ENCODE measurements around the gene KRTAP3-2. TPM values are rescaled to one million over a fixed set of nuclear protein-coding genes. Genes with fewer than 3 reads are reported as not detected.
A peak's percentile ranks its signal among the peaks of the same experiment; 100 is the strongest.

KRTAP3-2 gene
- total and polyA plus RNA-seq, 8 donors, result not detected

DNA sequence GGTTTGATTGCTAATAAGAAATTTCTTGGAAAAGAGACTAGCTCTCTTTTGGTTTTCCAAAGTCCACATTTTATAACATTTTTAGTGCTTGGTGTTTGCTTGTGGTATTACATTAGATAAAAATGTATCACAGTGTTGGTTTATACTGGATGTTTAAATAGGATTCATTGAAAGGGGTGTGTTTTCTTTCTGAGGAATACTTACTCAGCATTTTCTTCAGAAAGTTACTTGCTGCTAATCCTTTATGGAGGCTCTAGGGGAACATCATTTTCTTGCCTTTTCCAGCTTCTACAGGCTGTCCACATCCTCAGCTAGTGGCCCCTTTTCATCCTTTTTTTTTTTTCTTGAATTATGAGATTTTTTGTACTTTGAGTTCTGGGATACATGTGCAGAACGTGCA lies 32.1 kb downstream of the KRTAP3-2 start:
- intact Hi-C loops (cut with DNase I), result no loop called here
- H3K27ac ChIP-seq, result no peak overlapping the region
- H3K36me3 ChIP-seq, result no peaks in the 10 kb centered on the region
- TF ChIP-seq, protein P1, sequence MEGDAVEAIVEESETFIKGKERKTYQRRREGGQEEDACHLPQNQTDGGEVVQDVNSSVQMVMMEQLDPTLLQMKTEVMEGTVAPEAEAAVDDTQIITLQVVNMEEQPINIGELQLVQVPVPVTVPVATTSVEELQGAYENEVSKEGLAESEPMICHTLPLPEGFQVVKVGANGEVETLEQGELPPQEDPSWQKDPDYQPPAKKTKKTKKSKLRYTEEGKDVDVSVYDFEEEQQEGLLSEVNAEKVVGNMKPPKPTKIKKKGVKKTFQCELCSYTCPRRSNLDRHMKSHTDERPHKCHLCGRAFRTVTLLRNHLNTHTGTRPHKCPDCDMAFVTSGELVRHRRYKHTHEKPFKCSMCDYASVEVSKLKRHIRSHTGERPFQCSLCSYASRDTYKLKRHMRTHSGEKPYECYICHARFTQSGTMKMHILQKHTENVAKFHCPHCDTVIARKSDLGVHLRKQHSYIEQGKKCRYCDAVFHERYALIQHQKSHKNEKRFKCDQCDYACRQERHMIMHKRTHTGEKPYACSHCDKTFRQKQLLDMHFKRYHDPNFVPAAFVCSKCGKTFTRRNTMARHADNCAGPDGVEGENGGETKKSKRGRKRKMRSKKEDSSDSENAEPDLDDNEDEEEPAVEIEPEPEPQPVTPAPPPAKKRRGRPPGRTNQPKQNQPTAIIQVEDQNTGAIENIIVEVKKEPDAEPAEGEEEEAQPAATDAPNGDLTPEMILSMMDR (IDR thresholded peaks at IDR 0.05), result no peak
- H3K4me3 ChIP-seq, result no peak overlapping the region
- DNase-seq (no peak), ATAC-seq (no peak)
- H3K4me1 ChIP-seq, result no peaks in the 10 kb centered on the region
- no peaks in the 10 kb centered on the region for H3K9me3 ChIP-seq
- H3K27me3 ChIP-seq, result no peaks in the 10 kb centered on the region

DNA sequence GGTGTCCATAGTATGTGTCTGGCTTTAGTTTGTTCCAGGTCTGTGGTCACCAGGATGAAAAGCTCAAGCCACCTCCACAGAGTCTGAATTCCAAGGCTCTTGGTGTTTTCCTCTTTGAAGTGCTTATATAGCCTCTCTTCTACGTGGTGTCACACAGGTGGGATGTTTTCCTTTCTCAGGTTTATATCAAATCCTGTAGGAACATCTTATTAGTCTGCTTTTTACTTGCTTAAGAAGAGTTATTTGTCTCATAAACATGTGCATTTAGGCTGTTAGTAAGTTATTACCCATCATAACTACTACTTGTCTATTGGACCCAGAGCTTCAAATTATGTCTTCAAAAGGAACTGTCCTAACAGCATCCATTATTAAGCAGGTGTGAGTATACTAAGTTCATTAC lies 32.9 kb downstream of the KRTAP3-2 start, which contains the start of gene KRT39:
Gene KRT39, minus strand, starts transcription at position 101 of the 400 bp plus-strand sequence. Its CDS starts 92 bp downstream, at position 9.
- Histone ChIP-seq H3K36me3 (no peaks in the 10 kb centered on the region), H3K27ac (no peak within 1 kb of the TSS), H3K4me3 (no peak within 1 kb of the TSS), H3K9me3 (no peaks in the 10 kb centered on the region), H3K4me1 (no peaks in the 10 kb centered on the region), H3K27me3 (no peaks in the 10 kb centered on the region)
- DNase-seq (no peak), ATAC-seq (no peak)
- TF ChIP-seq, protein P1 (IDR thresholded peaks at IDR 0.05), result no peak
- intact Hi-C loops (cut with DNase I), result no loop called here

DNA sequence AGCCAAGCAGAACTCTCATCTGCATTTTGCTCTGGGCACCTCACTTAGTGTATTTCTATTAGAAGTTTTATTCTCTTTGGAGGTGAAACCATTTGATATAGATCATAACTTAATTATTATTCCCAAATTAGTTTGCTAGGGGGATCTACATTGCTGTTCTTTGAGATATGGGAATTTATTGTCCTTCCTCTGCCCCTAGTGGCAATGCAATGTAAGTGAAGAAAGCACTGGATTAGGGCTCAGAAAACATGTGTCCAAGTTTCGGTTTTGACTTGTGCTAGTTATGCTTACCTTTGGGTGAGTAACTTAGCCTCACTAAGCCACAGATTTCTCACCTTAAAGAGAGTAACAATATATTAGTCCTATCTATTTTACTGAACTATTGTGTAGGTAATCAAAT lies 35.9 kb downstream of the KRTAP3-2 start:
- ATAC-seq (peak; percentile 81), DNase-seq (no peak)
- intact Hi-C loops (cut with DNase I), result no loop called here
- Histone ChIP-seq H3K27ac (no peak overlapping the region), H3K36me3 (no peaks in the 10 kb centered on the region), H3K4me1 (no peaks in the 10 kb centered on the region), H3K27me3 (no peaks in the 10 kb centered on the region), H3K4me3 (no peak overlapping the region), H3K9me3 (no peaks in the 10 kb centered on the region)
- TF ChIP-seq, protein P1 (IDR thresholded peaks at IDR 0.05), result peak; percentile 59 to 70

DNA sequence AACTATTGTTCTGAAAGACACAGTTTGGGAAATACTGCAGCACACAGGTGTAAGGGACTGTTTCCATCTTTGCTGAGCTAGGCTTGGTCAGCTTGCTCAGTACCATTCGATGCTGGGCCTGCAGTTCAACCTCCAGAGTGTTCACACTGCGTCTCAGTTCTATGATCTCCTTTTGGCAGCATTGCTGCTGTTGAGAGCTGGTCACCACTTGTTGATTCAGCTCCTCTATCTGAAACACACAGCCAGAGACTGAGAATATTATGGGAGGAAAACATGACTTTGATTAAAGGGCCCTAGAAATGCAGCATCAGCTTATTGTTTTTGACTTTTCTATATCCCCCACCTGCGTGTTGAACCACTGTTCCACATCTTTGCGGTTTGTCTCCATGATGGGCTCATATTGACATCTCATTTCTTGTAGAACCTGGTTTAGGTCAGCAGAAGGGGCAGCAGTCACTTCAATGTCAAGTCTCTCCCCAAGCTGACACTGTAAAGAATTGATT lies 37.6 kb downstream of the KRTAP3-2 start:
- no peak overlapping the region for H3K4me3 ChIP-seq
- H3K9me3 ChIP-seq, result no peaks in the 10 kb centered on the region
- DNase-seq, result no peak
- no peaks in the 10 kb centered on the region for H3K36me3 ChIP-seq
- no peak for ATAC-seq
- no peak overlapping the region for H3K27ac ChIP-seq
- H3K4me1 ChIP-seq, result no peaks in the 10 kb centered on the region
- no peaks in the 10 kb centered on the region for H3K27me3 ChIP-seq
- intact Hi-C loops (cut with DNase I), result no loop called here
- TF ChIP-seq, protein P1 (IDR thresholded peaks at IDR 0.05), result no peak

DNA sequence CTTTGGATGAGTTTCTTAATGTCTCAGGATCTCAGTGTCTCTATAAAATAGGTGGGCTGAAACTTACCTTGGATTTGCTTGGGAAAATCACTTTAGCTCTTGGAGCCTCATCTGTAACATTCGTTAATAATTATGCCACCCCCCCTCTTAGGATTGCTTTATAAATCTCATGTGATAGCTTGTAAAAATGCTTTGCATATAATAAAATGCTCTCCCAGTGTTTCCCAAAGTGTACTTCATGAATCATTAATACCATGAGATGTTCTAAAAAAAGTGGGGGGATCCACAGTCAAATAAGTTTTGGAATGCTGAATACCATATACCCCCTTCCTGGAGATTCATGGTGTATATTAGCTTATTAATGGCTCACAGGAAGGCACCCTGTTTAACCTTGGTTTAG lies 38.1 kb downstream of the KRTAP3-2 start:
- Histone ChIP-seq H3K4me3 (no peak overlapping the region), H3K9me3 (no peaks in the 10 kb centered on the region), H3K27me3 (no peaks in the 10 kb centered on the region), H3K36me3 (no peaks in the 10 kb centered on the region), H3K4me1 (no peaks in the 10 kb centered on the region), H3K27ac (no peak overlapping the region)
- no peak for DNase-seq
- TF ChIP-seq, protein P1 (IDR thresholded peaks at IDR 0.05), result no peak
- no peak for ATAC-seq
- intact Hi-C loops (cut with DNase I), result no loop called here

Measured in left lung (tissue), 10 donors.